GM21526 (cell line): ENCODE data around the gene DUSP7.
"Not testable (repeated sequence)": the region's sequence is repeated elsewhere in the genome, so short reads cannot be mapped to it uniquely, and the experiment has no call there.

ENCODE experiments used
- ATAC-seq: cut with Tn5 transposase; IDR thresholded peaks from one replicate; pipeline ENCODE4 v1.9.1; 2021; ENCODE audit warnings: moderate library complexity; ENCODE audit not compliant: unreplicated experiment, low FRiP score

DUSP7 gene

DNA sequence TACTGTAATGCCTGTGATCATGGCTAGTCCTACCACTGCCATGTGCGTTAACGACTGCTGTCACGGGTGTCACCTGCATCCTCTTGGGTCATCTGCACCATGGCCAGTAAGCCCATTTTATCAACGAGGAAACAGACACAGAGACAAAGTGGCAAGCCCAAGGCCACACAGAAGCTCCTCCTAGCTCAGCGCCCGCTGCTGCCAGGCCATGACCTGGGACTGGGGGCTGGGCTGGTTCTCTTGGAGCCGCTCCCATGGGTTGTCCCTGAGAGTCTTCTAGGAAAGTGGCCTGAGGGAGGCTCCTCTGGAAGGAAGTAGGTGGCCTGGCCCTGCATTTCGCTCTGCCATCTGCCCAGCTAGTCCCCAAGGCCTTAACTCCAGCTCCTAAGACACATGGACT, 4.9 kb downstream of the DUSP7 start:
- no peak for ATAC-seq

DNA sequence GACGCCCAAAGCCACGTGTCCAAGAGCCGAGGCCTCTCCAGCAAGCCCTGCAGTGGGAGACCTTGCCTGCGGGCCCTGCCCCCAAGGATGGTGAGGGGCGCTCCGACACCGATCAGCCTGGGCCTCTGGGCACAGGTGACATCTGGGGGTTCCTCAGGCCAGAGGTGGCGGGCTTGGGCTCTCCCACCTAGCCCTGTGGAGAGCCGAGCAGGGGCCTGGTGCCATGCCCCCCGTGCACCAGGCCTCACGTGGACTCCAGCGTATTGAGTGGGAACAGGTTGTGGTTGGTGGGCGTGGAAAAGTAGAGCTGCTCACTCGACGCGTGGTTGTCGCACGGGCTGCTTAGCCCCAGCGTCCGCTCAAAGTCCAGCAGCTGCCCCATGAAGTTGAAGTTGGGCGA, 5.8 kb downstream of the DUSP7 start:
- no peak for ATAC-seq

DNA sequence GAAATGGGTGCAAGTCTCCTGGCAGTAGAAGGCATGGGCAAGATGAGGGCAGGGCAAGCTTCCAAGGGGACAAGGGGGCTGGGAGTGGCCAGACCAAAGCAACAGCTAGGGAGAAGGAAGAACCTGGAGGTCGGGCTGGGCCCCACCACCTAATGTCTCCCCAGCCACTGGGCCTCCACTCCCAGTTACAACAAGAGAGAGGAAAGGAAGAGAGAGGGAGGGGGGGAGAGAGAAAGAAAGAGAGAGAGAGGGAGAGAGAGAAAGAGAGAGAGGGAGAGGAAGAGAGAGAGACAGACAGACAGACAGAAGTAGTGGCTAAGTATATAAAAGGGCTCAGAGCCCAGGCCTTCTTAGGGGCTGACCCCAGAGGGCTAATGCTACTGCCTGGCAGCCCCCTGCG, 6.9 kb downstream of the DUSP7 start:
- ATAC-seq: no peak

DNA sequence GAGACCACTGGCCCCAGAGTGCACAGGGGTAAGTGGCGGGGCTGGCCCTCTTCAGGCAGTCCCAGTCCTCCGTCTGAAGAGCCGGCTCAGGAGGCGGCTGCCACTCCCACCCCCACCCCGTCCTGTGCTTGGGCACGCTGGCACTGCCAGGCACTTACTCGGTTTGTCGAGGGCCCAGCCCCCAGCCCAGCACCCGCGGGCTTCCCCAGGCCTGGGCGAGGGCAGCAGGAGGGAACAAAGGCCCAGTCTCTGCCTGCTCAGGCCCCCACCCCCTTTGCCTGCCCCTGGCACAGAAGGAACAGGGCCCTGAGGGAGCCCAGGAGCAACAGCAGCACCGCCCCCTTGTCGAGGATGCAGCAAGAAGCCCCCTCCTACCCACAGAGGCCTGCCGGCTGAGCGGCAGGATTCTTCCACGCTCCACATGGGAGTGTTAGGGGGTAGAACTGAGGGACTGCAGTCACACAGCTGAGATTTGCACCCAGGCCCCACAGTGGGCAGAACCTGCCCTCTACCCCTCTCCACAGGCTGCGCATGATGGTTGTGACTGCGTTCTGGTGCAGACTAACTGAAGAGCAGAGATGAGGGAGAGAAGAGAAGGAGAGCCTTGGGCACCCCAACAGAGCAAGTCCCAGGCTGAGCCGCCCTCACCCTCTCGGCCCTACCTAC, 8.9 kb downstream of the DUSP7 start:
- no peak for ATAC-seq

DNA sequence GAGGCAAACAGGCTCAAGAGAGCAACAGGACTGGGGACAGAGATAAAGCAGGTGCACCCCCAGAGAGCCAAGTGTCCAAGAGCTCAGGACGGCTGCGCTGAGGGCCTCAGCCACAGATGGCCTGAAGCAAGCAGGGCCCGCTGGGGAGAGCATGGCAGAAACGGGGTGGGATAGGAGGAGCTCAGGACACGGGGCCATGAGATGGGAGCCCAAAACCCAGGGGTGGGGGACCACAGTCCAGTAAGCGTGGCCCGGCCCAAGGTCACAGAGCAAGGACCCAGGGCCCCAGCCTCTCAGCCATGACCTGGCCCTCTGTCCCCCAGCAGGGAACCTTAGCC, 9.5 kb downstream of the DUSP7 start:
- no peak for ATAC-seq

DNA sequence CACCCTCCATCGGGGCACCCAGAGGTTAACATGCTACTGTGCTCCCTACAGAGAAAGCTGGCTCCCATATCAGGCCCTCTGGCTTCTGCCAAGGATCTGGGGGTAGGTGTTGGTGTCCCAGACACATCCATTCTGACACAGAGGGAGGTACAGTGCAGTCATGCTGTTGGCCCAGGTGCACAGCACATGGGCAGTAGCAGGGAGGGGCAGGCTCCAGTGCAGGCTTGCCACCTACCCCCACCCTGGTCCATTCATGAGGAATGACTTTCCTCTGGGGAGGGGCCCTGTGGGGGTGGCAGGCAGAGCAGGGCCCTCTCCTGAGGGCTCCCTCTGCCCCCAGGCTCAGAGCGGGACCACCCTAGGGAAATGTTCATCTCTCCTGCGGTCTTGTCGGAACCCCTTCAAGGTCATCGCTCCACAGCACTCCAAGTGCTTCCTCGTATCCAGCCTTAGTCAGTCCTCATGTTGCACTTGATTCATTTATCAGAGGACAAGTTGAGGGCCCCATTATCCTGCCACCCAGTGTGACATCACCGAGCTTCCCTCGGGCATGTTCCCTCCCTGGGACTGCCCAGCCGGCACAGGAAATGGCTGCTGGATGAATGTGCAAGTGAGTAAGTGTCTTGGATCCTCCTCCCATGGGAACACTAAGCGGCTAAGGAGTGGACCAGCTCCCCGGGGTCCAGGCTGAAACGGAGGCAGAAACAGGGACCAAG, 10.0 kb downstream of the DUSP7 start:
- ATAC-seq: no peak

DNA sequence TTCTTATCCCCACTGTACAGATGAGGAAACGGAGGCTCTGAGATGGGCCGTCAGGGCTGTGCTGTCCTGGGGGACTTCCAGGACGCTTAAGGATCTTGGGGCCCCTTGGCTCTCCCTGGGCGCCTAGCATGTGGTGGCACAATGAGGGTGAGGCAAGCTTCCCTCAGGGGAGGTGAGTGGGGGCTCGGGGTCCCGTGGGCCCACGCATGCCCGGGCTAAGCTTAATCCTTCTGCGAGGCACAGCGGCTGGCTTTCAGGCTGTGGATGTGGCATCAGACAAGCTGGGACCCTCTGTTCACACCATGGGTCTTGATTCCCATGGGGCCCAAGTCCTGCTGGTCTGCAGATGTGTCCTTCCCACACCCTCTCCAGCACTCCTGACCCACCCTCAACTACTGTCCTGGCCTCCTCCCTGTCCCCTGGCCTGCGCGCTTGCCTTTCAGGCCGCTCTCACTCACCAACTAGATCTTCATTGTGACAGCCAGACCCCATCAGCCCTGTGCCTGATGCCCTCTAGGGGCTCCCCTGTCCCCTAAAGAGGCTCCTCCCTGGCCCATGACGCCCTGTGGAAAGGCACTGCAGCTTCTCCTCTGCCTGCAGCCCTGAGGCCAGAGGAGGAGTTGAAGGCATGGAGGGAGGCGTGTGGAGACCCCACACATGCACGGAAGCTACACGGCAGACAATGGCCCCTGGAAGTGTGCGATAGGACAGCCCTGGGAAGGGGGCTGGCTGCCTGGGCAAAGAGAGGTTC, 11.3 kb downstream of the DUSP7 start:
- no peak for ATAC-seq

DNA sequence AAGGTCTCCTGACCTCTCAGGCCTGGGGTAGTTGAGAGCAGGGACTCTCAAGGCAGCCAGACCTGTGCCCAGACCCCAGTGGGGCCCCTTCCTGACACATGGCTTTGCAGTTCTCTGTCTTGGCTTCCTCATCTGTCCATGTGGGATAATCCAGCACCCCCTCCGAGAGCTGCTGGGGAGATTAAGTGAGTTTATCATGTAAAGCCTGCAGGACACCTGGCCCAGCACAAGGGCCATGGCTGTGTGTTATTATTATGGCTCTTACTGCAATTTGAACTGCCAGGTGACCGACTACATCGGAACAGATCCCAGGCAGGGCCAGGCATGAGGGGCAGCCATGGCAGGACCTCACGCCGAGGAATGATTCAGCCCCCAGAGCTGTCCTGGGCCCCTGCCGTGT, 12.6 kb downstream of the DUSP7 start:
- ATAC-seq: no peak

DNA sequence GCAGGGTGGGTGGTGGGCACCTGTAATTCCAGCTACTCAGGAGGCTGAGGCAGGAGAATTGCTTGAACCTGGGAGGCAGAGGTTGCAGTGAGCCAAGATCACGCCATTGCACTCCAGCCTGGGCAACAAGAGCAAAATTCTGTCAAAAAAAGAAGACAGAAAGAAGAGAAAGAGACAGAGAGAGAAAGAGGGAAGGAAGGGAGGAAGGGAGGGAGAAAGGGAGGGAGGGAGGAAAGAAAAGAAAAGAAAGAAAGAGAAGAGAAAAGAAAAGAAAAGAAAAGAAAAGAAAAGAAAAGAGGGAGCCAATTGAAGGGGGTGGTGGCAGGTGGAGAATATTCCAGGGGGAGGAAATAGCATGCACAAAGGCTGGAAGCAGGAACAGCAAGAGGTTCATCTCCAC, 13.3 kb downstream of the DUSP7 start:
- ATAC-seq: not testable (repeated sequence)

DNA sequence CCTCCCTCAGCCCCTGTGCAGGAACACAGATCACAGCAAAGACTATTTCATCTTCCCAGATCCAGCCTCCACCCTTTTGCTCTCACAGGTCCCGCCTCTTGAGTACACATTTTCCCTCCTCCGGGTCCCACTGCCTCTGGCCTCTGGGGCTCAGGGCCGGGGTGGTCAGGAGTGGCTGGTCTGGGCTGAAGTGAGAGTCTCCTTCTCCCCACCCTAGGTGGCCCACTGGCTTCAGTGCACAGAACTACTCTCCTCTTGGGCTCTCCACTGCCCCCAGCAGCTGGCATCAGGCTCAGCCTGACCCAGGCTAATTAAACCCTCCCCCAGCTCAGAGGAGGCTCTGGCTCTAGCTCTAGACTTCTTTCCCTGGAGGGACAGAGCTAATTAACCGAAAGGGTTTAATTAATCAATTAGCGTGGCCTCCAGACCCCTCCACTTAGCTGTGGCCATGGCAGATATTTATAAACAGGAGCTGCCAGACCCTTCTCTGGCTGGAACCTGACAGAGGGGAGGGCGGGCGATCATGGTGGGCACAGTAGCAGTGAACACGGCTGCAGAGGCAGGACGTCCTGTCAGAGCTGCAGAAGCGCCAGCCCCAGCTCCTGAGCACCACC, 15.1 kb downstream of the DUSP7 start:
- ATAC-seq: no peak

DNA sequence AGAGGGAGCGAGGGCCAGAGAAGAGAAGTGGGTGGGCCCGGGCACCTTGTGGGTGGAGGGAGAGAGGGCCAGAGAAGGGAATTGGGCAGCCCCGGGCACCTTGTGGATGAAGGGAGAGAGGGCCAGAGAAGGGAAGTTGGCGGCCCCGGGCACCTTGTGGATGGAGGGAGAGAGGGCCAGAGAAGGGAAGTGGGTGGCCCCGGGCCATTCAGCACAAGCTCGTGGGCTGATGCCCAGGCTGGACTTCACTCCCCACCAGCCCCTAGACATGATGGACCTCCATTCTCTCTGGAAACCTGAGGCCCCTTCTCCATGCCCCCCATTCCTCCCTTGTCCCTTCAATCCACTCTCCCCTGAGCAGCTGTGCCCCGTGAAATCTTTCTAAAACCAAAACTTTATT, 15.8 kb downstream of the DUSP7 start:
- no peak for ATAC-seq

DNA sequence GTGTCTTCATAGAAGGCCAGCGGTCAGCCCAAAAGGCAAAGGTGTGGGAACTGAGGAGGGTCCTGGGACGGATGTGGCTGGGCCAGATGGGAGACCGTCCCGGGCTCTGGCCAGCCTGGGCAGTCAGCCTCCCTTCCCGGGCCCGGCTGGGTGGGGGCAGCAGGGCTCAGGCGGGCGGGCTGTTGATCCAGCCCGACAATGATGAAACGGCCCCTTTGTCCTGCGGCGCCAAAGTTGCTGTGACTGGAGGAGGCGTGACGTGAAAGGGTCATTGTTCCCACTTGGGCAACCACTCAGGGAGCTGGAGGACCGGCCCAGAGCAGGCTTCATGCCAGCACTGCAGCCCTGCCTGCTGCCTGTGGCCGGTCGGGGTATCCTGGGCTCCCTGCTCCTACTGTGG, 16.5 kb downstream of the DUSP7 start:
- no peak for ATAC-seq

DNA sequence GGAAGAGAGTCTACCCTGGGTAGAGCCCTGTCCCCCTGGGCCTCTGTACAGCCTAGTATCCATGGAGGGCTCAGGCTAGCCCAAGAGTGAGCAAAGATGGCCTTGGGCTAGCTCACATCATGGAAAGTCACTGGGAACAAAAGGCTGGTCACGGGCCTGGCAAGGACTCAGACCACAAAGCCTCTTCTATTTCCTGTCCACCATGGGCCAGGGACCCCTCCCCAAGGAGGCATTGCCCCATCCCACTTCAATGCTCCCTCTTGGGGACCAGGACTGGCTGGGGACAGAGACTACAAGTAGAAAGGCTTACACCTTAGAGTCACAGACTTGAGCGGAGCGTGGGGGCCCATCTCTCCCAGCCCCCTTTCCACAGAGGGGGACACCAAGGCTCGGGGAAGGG, 16.9 kb downstream of the DUSP7 start:
- ATAC-seq: no peak

DNA sequence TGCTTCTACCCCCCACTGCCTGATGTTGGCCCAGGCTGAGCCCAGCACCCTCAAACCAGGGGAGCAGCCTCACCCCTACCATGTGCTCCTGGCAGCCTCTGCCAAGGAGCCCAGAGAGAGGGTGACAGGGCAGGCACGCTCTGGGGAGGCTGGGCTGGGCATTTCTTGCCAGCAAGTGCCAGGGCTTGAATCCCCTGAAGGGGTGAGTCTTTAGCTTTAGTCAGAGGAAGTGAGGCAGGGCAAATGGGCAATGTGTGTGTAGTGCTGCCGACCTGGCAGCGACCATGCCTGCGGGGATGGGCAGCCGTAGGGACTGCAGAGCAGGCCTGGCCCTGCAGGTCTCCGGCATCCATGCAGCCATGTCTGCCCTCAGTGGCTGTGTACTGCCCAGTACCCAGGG, 18.1 kb downstream of the DUSP7 start:
- no peak for ATAC-seq

DNA sequence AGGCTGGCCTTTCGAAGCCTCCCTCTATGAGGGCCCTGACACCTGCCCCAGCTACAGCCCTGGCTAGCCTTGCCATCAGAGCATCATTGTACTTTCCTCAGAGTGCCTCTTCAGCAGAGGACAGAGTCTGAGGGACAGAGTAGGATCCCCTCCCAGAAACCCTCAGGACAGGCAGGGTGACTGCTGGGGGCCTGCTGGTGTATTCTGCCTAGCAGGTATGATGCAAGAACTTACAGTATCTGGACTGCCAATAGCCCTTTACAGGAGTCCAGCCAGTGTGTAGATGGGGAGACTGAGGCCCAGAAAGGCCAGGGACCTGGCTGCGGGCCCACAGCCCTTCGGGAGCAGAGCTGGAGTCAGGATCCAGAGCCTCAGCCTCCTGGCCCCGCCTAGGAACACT, 19.1 kb downstream of the DUSP7 start:
- no peak for ATAC-seq

DNA sequence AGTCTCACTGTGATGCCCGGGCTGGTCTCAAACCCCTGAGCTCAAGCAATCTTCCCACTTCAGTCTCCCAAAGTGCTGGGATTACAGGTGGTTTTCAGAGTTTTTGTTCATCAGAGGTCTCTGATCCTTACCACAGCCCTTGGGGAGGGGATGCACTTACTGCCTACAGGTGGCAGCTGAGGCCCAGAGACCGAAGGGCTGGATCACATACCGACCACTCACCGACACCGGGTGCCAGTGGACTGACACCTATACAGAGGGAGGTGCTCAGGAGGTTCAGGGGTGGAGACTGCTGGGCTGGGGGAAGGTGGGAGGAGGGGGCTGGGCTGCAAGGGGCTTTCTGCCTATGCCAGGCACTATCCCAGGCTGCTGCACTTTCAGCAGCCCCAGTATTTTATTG, 19.5 kb downstream of the DUSP7 start:
- no peak for ATAC-seq

DNA sequence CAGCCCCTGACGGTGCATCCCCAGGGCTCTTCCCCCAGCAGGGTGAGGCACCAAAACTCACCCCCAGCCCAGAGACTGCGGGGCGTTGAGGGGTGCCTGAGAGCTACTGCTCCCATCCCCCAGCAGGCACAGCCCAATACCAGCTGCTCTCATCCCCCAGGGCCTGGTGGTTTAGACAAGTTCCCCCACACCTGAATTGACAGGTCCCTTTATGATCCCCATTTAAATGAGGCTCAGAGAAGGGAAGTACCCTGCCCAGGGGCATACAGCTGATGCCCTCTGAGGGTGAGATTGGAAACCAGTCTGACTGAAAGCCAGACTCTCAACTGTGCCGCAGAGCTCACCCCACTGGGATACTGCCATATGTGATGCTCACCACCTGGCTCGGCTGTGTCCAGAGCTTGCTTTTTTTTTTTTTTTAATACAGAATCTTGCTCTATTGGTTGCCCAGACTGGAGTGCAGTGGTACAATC, 20.1 kb downstream of the DUSP7 start:
- no peak for ATAC-seq

DNA sequence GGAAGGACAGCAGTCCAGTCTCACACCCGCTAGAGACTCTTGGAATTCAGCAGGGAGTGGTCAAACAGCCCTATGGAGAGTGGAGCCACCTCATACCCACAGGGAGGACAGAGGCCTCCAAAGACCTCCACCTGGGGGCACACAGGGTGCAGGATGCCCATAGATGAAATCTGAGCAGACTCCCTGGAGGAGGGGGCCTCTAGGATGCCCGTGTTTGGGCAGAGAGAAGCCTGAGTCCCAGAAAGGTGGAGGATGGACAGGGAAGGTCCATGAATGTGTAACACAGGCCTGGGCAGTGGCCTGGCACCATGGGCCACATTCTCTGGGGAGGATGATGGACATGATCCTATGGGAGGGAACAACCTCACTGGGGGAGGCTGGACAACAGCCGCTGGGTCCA, 21.7 kb downstream of the DUSP7 start:
- no peak for ATAC-seq

DNA sequence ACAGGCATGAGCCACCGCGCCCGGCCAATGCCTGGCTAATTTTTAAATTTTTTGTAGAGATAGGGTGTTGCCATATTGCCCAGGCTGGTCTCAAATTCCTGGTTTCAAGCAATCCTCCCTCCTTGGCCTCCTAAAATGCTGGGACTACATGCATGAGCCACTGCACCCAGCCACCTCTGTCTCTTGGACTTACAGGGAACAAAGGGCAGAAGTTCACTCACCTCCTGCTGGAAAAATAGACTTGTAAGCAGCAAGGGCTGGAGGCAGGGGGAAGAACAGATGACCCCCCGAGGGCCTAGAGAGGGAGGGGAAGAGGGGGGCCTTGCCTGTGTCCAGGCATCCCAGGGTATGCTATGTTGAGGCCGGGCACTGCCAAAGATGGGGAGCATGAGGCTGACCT, 22.2 kb downstream of the DUSP7 start:
- no peak for ATAC-seq

DNA sequence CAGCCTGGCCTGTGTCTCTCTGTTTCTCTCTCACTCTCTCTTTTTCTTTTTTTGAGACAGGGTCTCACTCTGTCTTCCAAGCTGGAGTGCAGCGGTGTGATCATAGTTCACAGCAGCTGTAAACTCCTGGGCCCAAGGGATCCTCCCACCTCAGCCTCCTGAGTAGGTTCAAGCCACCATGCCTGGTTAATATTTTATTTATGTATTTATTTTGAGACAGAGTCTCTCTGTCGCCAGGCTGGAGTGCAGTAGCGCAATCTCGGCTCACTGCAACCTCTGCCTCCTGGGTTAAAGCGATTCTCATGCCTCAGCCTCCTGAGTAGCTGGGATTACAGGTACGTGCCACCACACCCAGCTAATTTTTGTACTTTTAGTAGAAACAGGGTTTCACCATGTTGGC, 22.6 kb downstream of the DUSP7 start:
- not testable (repeated sequence) for ATAC-seq

DNA sequence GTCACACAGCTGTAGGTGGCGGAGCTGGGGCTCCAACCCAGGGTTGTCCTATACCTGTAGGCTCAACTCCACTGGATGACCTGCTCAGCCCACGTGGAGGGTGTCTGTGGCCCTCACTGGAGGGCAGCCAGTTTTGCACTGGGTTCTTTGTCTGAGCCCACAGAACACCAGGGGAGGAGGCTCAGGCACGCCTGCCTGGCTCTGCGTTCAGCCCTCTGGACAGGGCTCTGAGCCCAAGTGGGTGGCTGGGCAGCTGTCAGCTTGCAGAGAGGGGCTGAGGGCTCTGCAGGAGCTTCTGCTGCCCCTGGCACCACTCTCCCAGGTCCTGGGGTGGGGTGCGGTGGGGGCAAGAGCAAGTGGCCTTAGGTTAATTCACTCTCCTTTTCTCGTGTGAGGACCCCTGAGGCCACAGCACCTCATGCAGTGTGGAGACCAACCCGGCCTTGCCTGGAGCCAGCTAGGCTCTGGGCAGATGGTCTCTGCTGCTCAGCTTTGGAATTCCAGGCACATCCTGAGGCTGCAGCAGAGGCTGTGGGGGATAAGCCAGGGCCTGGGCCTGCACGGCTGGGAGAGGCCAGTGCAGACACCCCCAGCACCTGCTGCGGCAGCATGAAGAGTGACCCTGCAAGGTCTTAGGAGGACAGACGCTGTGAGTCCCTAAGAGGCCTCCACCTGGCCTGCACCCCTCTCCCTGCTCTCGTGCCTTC, 23.5 kb downstream of the DUSP7 start:
- no peak for ATAC-seq
